ENCODE measurements around the gene G3BP1. TPM values are rescaled to one million over a fixed set of nuclear protein-coding genes. Genes with fewer than 3 reads are reported as not detected.

Gene G3BP1
- total RNA-seq, 2 donors from 2014 or later, result 64.7 to 182 TPM

GRCh38 chr5:151772029-151772845 is 483 bp downstream of the G3BP1 start:
- Histone ChIP-seq H3K4me3 (peak overlapping the region; percentile 95), H3K27ac (peak overlapping the region; percentile 89 to 92), H3K36me3 (no peaks in the 10 kb centered on the region), H3K9me3 (no peaks in the 10 kb centered on the region), H3K4me1 (ENCODE audit: control insufficient read depth in 1 of 2, low read depth in 2 of 2) (peaks cover 38 to 43% of the 10 kb centered on the region in 2 donors), H3K27me3 (replicated peaks; ENCODE audit: insufficient read depth) (no peaks in the 10 kb centered on the region)
- peak; percentile 1 for ATAC-seq (ENCODE audit: insufficient number of reproducible peaks, low FRiP score, low read depth)
- no peak for TF ChIP-seq CTCF (IDR thresholded peaks at IDR 0.05)
- no peak for DNase-seq (ENCODE audit: low spot score)

GRCh38 chr5:151772846-151773561 is 1.2 kb downstream of the G3BP1 start:
- Histone ChIP-seq H3K27me3 (replicated peaks; ENCODE audit: insufficient read depth) (no peaks in the 10 kb centered on the region), H3K36me3 (no peaks in the 10 kb centered on the region), H3K4me1 (ENCODE audit: control insufficient read depth in 1 of 2, low read depth in 2 of 2) (peaks cover 38 to 51% of the 10 kb centered on the region in 2 donors), H3K4me3 (peak overlapping the region; percentile 95), H3K9me3 (no peaks in the 10 kb centered on the region), H3K27ac (peak overlapping the region; percentile 89 to 92)
- TF ChIP-seq CTCF (IDR thresholded peaks at IDR 0.05), result no peak
- ATAC-seq (ENCODE audit: insufficient number of reproducible peaks, low FRiP score, low read depth) (no peak), DNase-seq (ENCODE audit: low spot score) (no peak)

- H3K27me3 ChIP-seq (replicated peaks; ENCODE audit: insufficient read depth), result no peaks in the 10 kb centered on the region
- H3K27ac ChIP-seq, result peak overlapping the region; percentile 89 to 92
- no peaks in the 10 kb centered on the region for H3K36me3 ChIP-seq
- ATAC-seq (ENCODE audit: insufficient number of reproducible peaks, low FRiP score, low read depth) (no peak), DNase-seq (ENCODE audit: low spot score) (no peak)
- H3K4me1 ChIP-seq (ENCODE audit: control insufficient read depth in 1 of 2, low read depth in 2 of 2), result peaks cover 38 to 59% of the 10 kb centered on the region in 2 donors
- TF ChIP-seq CTCF (IDR thresholded peaks at IDR 0.05), result no peak
- no peaks in the 10 kb centered on the region for H3K9me3 ChIP-seq
- H3K4me3 ChIP-seq, result peak overlapping the region; percentile 95
Measured at GRCh38 chr5:151773951-151774350, 2.2 kb downstream of the G3BP1 start.

GRCh38 chr5:151775025-151775606 is 3.4 kb downstream of the G3BP1 start:
- H3K27ac ChIP-seq, result no peak overlapping the region
- DNase-seq (ENCODE audit: low spot score) (no peak), ATAC-seq (ENCODE audit: insufficient number of reproducible peaks, low FRiP score, low read depth) (no peak)
- no peaks in the 10 kb centered on the region for H3K36me3 ChIP-seq
- no peak overlapping the region for H3K4me3 ChIP-seq
- no peaks in the 10 kb centered on the region for H3K9me3 ChIP-seq
- no peak for TF ChIP-seq CTCF (IDR thresholded peaks at IDR 0.05)
- peaks cover 38 to 66% of the 10 kb centered on the region in 2 donors for H3K4me1 ChIP-seq (ENCODE audit: control insufficient read depth in 1 of 2, low read depth in 2 of 2)
- H3K27me3 ChIP-seq (replicated peaks; ENCODE audit: insufficient read depth), result no peaks in the 10 kb centered on the region

- no peak for TF ChIP-seq CTCF (IDR thresholded peaks at IDR 0.05)
- Histone ChIP-seq H3K4me3 (no peak overlapping the region), H3K4me1 (ENCODE audit: control insufficient read depth in 1 of 2, low read depth in 2 of 2) (peaks cover 53 to 84% of the 10 kb centered on the region in 2 donors), H3K9me3 (no peaks in the 10 kb centered on the region), H3K27me3 (replicated peaks; ENCODE audit: insufficient read depth) (no peaks in the 10 kb centered on the region), H3K36me3 (no peaks in the 10 kb centered on the region), H3K27ac (no peak overlapping the region)
- ATAC-seq (ENCODE audit: insufficient number of reproducible peaks, low FRiP score, low read depth) (no peak), DNase-seq (ENCODE audit: low spot score) (no peak)
Measured at GRCh38 chr5:151779531-151780125, 7.9 kb downstream of the G3BP1 start.

All from thoracic aorta (tissue), 2 donors.